Stimulated activated CD8-positive, alpha-beta memory T cell treated with anti-CD3 and anti-CD28 coated beads, Interleukin-7, amount 100 ng/mL, for 24 hours (primary cell): ENCODE measurements around the gene RPS6KA1.
"Not testable (repeated sequence)": the region's sequence is repeated elsewhere in the genome, so short reads cannot be mapped to it uniquely, and the experiment has no call there.

Experiments
- DNase-seq: peaks from one replicate; pipeline ENCODE4 v3.0.0-alpha.2; 2020; ENCODE audit warnings: low read depth

Gene RPS6KA1

DNA sequence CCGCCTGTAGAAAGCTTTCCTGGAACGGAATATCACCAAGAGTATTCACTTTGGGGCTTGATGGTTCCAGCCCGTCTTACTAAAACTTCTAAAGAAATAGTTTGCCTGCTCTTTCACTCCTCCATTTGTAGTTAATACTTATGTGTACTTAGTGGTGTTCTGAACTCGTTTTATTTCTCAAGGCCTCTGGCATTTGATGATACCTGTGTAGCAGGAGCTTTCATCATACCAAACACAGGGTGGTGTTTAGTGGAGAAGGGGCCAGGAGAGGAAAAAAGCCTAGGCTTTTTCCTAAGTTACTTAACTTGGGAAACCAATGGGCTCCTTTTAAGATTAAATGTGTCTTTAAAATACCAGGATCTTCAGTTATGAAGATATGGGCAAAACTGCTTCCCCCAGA lies 74.3 kb downstream of the RPS6KA1 start:
- DNase-seq: no peak

DNA sequence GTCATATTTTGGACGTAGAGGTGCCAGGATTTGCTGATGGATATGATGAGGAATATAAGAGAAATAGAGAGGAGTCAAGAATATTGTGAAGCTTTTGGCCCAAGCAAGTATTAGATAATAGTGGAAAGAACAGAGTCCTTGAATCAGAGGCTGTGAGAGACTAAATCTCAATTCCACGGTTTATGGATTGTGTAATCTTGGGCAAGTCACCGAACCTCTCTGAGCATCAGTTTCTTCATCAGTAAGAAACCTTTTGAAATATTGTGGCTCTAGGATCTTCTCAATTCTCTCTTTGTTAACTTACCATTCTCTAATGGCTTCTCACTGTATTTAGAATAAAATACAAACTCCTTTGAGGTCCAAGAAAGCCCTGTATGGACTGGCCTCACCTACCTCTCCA lies 77.6 kb downstream of the RPS6KA1 start:
- DNase-seq: no peak

DNA sequence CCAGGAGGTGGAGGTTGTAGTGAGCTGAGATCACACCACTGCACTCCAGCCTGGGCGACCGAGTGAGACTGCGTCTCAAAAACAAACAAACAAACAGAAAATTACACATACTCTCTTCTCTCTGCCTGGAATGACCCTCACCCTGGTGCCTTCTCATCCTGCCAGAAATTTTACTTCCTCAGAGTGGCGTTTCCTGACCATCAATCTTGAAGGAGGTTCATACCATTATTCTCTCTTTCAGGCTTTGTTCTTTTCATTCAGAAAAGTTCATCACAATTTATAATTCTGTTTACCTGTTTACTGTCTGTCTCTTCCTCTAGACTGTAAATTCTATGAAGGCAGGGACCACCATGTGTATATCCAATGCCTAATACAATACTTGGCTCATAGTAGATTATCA lies 79.3 kb downstream of the RPS6KA1 start:
- DNase-seq: no peak

DNA sequence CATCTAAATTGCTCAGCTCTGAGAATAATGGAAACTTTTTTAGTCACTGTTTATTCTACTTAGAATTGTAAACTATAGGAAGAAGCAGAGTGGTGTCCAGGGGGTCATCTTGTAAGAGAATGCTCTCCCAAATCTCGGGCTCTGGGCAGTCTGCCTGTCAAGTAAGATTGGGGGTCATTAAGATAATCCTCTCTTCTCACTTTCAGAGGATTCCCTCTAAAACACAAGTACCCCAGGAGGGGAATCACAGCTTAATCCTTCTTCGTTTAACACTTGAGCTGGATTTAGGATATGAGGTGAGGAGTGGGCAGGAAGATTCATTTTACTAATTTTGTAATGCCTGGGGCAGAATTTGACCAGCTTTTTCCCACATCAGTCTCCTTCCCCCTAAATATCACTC lies 81.2 kb downstream of the RPS6KA1 start:
- DNase-seq: no peak

DNA sequence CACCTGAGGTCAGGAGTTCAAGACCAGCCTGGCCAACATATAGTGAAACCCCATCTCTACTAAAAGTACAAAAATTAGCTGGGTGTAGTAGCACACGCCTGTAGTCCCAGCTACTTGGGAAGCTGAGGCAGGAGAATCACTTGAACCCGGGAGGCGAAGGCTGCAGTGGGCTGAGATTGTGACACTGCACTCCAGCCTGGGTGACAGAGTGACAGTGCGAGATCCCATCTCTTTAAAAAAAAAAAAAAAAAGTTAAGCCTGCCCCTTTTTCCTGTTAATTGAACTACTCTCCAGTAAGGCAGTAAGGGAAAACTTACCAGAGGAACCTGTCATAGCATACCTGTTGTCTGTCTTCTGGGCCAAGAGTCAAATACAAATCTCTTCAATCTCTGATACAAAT lies 83.1 kb downstream of the RPS6KA1 start:
- not testable (repeated sequence) for DNase-seq

DNA sequence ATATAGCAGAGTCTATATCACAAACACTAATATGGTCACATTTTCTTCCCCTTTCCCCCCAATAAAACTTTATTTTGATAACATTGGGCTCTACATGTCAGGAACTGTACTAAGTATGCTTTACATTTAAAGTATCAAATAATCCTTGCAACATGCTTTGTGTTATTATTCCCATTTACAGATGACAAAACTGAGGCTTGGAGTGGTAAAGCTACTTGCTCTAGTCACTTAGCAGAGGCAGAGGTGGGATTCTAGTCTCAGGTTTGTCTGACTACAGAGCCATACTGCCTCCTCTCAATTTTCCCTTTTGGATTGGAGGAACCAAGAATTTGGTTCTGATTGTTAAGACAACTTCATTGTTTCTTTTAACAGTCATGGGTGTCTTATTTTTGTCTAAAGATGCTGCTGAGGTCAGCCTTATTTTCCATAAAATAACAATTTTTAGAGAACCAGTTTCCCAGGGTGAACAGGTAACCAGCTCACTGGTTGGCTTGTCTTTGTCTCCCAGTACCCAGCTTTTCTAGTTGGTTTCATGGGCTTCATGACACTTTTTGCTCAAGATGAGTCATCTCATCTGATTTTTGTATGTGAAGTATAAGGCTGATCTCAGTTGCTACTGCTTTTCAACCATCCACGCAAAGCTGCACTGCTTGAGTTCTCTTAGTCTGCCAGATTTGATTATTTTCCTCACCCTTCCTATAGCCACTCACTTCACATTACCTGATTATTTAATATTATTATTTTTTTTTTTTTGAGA lies 85.3 kb downstream of the RPS6KA1 start:
- DNase-seq: no peak

DNA sequence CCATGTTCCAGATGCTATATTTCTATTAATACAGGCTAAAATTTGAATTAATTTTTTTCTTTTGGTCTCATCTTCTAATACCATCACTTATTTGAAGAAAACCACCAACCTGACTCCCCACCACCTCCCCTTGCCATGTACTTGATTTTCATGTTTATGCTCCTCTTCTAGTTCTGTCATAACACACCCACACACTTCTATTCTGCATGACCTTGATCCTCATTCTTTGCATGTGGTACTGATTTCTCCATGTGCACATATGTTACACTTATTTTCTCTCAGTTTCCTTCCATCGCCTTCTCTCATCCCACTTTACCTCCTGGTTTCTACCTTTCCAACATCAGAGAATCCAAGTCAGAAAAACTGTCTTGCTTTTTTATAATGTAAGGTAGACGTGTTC lies 87.3 kb downstream of the RPS6KA1 start:
- no peak for DNase-seq

DNA sequence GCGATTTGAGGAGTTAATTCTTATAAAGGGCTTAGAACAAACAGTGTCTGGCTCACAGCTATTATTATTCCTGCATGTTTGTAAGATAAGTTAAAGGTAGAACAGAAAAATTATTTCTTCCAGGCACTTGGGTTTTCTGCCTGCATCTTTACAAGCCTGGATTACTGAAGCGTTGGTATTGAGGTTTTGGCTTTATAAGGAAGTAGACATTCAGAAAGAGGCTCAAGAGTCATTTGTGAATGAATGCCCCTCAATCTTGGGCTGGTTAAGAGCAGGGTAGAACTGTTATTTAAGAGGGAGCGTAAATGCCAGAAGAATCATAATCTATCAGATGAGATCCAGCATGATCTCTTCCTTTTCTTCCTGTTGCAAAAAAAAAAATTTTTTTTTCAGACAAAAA lies 89.0 kb downstream of the RPS6KA1 start:
- no peak for DNase-seq
